H1 (cell line): ENCODE results near the gene SPIB. TPM values are rescaled to one million over a fixed set of nuclear protein-coding genes. Genes with fewer than 3 reads are reported as not detected.

Experiments
- CTCF ChIA-PET: fragments of 300-600 bp; sonication (Branson Sonifier 250); formaldehyde crosslinking; loops from one replicate; lab custom pipeline; 2021; ENCODE audit not compliant: partially characterized antibody; lab: Charles Lee
- POLR2A ChIA-PET: fragments of 300-600 bp; sonication (Branson Sonifier 250); formaldehyde crosslinking; loops from one replicate; lab custom pipeline; 2021; ENCODE audit warnings: inconsistent platforms; ENCODE audit not compliant: partially characterized antibody; lab: Charles Lee
- DNase-seq, 2 experiments: peaks; one replicate each; pipeline versions ENCODE4 v3.0.0 to v3.0.0-alpha.2; 2010 to 2022; ENCODE audit warnings: low spot score in 2 of 2, low read depth in 1 of 2, mixed read lengths in 1 of 2
- FAIRE-seq: peaks from 2 replicates; lab custom pipeline; 2011; peaks lifted over from hg19 to GRCh38; lab: Jason Lieb, UNC
- H2AFZ ChIP-seq: 2 replicates; pipeline ENCODE4 v1.8.1; 2012; ENCODE audit warnings: low read length, inconsistent platforms
- H2AK5ac ChIP-seq: 2 replicates; pipeline ENCODE4 v1.6.1; 2013; ENCODE audit warnings: low read depth, low read length
- H2BK120ac ChIP-seq: replicated peaks from 2 replicates; pipeline ENCODE3; 2013; ENCODE audit warnings: low read depth, low read length, inconsistent platforms
- H2BK12ac ChIP-seq: 2 replicates; pipeline ENCODE4 v1.6.1; 2013; ENCODE audit warnings: low read depth, low read length
- H2BK15ac ChIP-seq: 2 replicates; pipeline ENCODE4 v1.6.1; 2013; ENCODE audit warnings: low read length
- H2BK20ac ChIP-seq: 2 replicates; pipeline ENCODE4 v1.6.1; 2013; ENCODE audit warnings: low read length
- H2BK5ac ChIP-seq: 2 replicates; pipeline ENCODE4 v1.6.1; 2013; ENCODE audit warnings: low read depth, low read length
- H3K14ac ChIP-seq: 2 replicates; pipeline ENCODE4 v1.6.1; 2013; ENCODE audit warnings: inconsistent platforms; ENCODE audit not compliant: insufficient read length
- H3K18ac ChIP-seq: 2 replicates; pipeline ENCODE4 v1.6.1; 2013; ENCODE audit warnings: low read length; ENCODE audit errors: extremely low read depth
- H3K23ac ChIP-seq: 2 replicates; pipeline ENCODE4 v1.6.1; 2013; ENCODE audit warnings: inconsistent platforms; ENCODE audit not compliant: insufficient read length
- H3K23me2 ChIP-seq: 2 replicates; pipeline ENCODE4 v1.6.1; 2013; ENCODE audit warnings: low read depth, low read length
- H3K27ac ChIP-seq: 2 replicates; pipeline ENCODE4 v1.6.1; 2011; ENCODE audit warnings: low read depth, low read length, inconsistent platforms
- H3K27me3 ChIP-seq, 4 experiments: replicated peaks in 1 of 4; 1 replicate in 1 of 4; 2 replicates in 3 of 4; pipeline versions ENCODE4 v1.6.1 to v1.8.1; 2011 to 2013; ENCODE audit warnings: low read length in 3 of 4, mild to moderate bottlenecking in 3 of 4, inconsistent platforms in 2 of 4, mixed read lengths in 2 of 4, moderate library complexity in 1 of 4; ENCODE audit not compliant: control insufficient read depth in 3 of 4, insufficient read depth in 3 of 4; ENCODE audit errors: extremely low read depth in 1 of 4
- H3K36me3 ChIP-seq, 4 experiments: 2 replicates each; pipeline versions ENCODE4 v1.6.1 to v1.8.1; 2011 to 2013; ENCODE audit warnings: mild to moderate bottlenecking in 4 of 4, low read length in 3 of 4, moderate library complexity in 2 of 4, control low read depth in 1 of 4, inconsistent platforms in 1 of 4; ENCODE audit not compliant: insufficient read depth in 4 of 4, control insufficient read depth in 2 of 4
- H3K4ac ChIP-seq: replicated peaks from 2 replicates; pipeline ENCODE3; 2013; ENCODE audit warnings: low read length, low read depth, mixed read lengths, inconsistent platforms; ENCODE audit not compliant: insufficient read length
- H3K4me1 ChIP-seq, 4 experiments: replicated peaks in 1 of 4; 1 replicate in 1 of 4; 2 replicates in 3 of 4; pipeline versions ENCODE4 v1.6.1 to v1.8.1; 2011 to 2013; ENCODE audit warnings: low read length in 3 of 4, inconsistent platforms in 2 of 4, mixed read lengths in 1 of 4; ENCODE audit not compliant: insufficient read depth in 4 of 4, control insufficient read depth in 3 of 4
- H3K4me2 ChIP-seq, 2 experiments: 2 replicates each; pipeline versions ENCODE4 v1.6.1 to v1.8.1; 2011 to 2013; ENCODE audit warnings: low read depth in 2 of 2, low read length in 2 of 2, control low read depth in 1 of 2, inconsistent platforms in 1 of 2, mild to moderate bottlenecking in 1 of 2; ENCODE audit not compliant: insufficient read depth in 1 of 2
- H3K4me3 ChIP-seq, 4 experiments: fragments of 200-600, 300-600 bp in 1 of 4; sonication (generic), shearing (Covaris generic), sonication (Bioruptor Twin) in 1 of 4; 2 replicates each; pipeline versions ENCODE4 v1.5.1 to v1.8.1; 2011 to 2016; ENCODE audit warnings: low read length in 4 of 4, low read depth in 3 of 4, control low read depth in 2 of 4, inconsistent platforms in 2 of 4, mild to moderate bottlenecking in 2 of 4, mixed read lengths in 1 of 4, moderate library complexity in 1 of 4; ENCODE audit not compliant: insufficient read depth in 2 of 4; ENCODE audit errors: extremely low read depth in 1 of 4
- H3K56ac ChIP-seq: replicated peaks from 2 replicates; pipeline ENCODE3; 2013; ENCODE audit warnings: low read depth, mild to moderate bottlenecking, mixed read lengths, low read length, inconsistent platforms; ENCODE audit not compliant: insufficient read length
- H3K79me1 ChIP-seq: 2 replicates; pipeline ENCODE4 v1.6.1; 2013; ENCODE audit warnings: low read depth, low read length, control low read depth
- H3K79me2 ChIP-seq, 2 experiments: 2 replicates each; pipeline versions ENCODE4 v1.6.1 to v1.8.1; 2012 to 2013; ENCODE audit warnings: low read length in 2 of 2, mild to moderate bottlenecking in 2 of 2, inconsistent platforms in 1 of 2; ENCODE audit not compliant: insufficient read depth in 2 of 2, control insufficient read depth in 1 of 2
- H3K9ac ChIP-seq, 4 experiments: replicated peaks in 1 of 4; 1 replicate in 1 of 4; 2 replicates in 3 of 4; pipeline versions ENCODE4 v1.6.1 to v1.8.1; 2011 to 2013; ENCODE audit warnings: low read depth in 3 of 4, low read length in 3 of 4, control low read depth in 2 of 4, mild to moderate bottlenecking in 2 of 4, moderate library complexity in 2 of 4, inconsistent platforms in 1 of 4; ENCODE audit errors: extremely low read depth in 1 of 4
- H3K9me3 ChIP-seq, 2 experiments: 2 replicates each; pipeline versions ENCODE4 v1.6.1 to v1.8.1; 2012 to 2013; ENCODE audit warnings: mild to moderate bottlenecking in 2 of 2, moderate library complexity in 2 of 2, control low read depth in 1 of 2, inconsistent platforms in 1 of 2, low read depth in 1 of 2, low read length in 1 of 2, mixed read lengths in 1 of 2; ENCODE audit not compliant: insufficient read depth in 2 of 2
- H4K20me1 ChIP-seq, 2 experiments: replicated peaks in 1 of 2; 2 replicates each; pipeline versions ENCODE3 to v1.8.1; 2011 to 2013; ENCODE audit warnings: inconsistent platforms in 2 of 2, low read length in 2 of 2, mild to moderate bottlenecking in 1 of 2; ENCODE audit not compliant: insufficient read depth in 2 of 2, control insufficient read depth in 1 of 2
- H4K5ac ChIP-seq: 2 replicates; pipeline ENCODE4 v1.6.1; 2013; ENCODE audit warnings: low read length, low read depth, mixed read lengths, inconsistent platforms; ENCODE audit not compliant: insufficient read length
- H4K8ac ChIP-seq: 2 replicates; pipeline ENCODE4 v1.8.0; 2013; ENCODE audit warnings: mild to moderate bottlenecking, moderate library complexity, low read length, inconsistent platforms; ENCODE audit not compliant: insufficient read depth; ENCODE audit errors: extremely low read depth
- H4K91ac ChIP-seq: replicated peaks from 2 replicates; pipeline ENCODE3; 2013; ENCODE audit warnings: low read length, mixed read lengths, inconsistent platforms; ENCODE audit not compliant: insufficient read length
- CBX5 ChIP-seq: fragments of 300-800, 300-1000 bp; sonication (generic); IDR thresholded peaks from 2 replicates; pipeline ENCODE4 v1.7.1; 2016; ENCODE audit warnings: antibody characterized with exemption, low read length, low read depth
- CBX8 ChIP-seq: fragments of 300-800, 300-1000 bp; sonication (generic); IDR thresholded peaks from 2 replicates; pipeline ENCODE4 v1.7.1; 2016; ENCODE audit warnings: low read depth, low read length, borderline replicate concordance
- CEBPB ChIP-seq: IDR thresholded peaks from 2 replicates; pipeline ENCODE4 v1.6.1; 2012; ENCODE audit warnings: low read depth, low read length
- CHD1 ChIP-seq: IDR thresholded peaks from 2 replicates; pipeline ENCODE4 v1.6.1; 2012; ENCODE audit warnings: low read depth, low read length, improper control_type of control experiment
- FOSL1 ChIP-seq: IDR thresholded peaks from 2 replicates; pipeline ENCODE4 v1.6.1; 2011; ENCODE audit warnings: mild to moderate bottlenecking, low read depth, low read length, moderate library complexity; ENCODE audit not compliant: insufficient read depth
- JUN ChIP-seq: IDR thresholded peaks from 2 replicates; pipeline ENCODE4 v1.6.1; 2011; ENCODE audit warnings: low read depth, mild to moderate bottlenecking, improper control_type of control experiment, low read length
- MAX ChIP-seq: IDR thresholded peaks from 2 replicates; pipeline ENCODE4 v1.6.1; 2012; ENCODE audit warnings: inconsistent platforms
- NRF1 ChIP-seq: IDR thresholded peaks from 2 replicates; pipeline ENCODE4 v1.6.1; 2011; ENCODE audit warnings: mild to moderate bottlenecking, low read depth, low read length, improper control_type of control experiment
- RAD21 ChIP-seq, 2 experiments: IDR thresholded peaks in 1 of 2; conservative IDR thresholded peaks in 1 of 2; 2 replicates each; pipeline ENCODE4 v1.6.1; 2011; ENCODE audit warnings: low read depth in 2 of 2, low read length in 2 of 2, improper control_type of control experiment in 1 of 2, inconsistent platforms in 1 of 2, mild to moderate bottlenecking in 1 of 2, moderate library complexity in 1 of 2
- SIN3A ChIP-seq, 2 experiments: IDR thresholded peaks in 1 of 2; conservative IDR thresholded peaks in 1 of 2; 2 replicates each; pipeline ENCODE4 v1.6.1; 2011 to 2012; ENCODE audit warnings: low read length in 2 of 2, improper control_type of control experiment in 1 of 2, low read depth in 1 of 2, mild to moderate bottlenecking in 1 of 2
- TBP ChIP-seq: IDR thresholded peaks from 2 replicates; pipeline ENCODE4 v1.6.1; 2011; ENCODE audit warnings: low read depth, low read length, improper control_type of control experiment
- TEAD4 ChIP-seq: IDR thresholded peaks from 2 replicates; pipeline ENCODE4 v1.6.1; 2012; ENCODE audit warnings: low read depth, low read length, inconsistent platforms, mixed read lengths
- USF2 ChIP-seq: IDR thresholded peaks from 2 replicates; pipeline ENCODE4 v1.6.1; 2011; ENCODE audit warnings: low read length, improper control_type of control experiment
- whole genome bisulfite sequencing, 2 experiments: shearing (Covaris generic) in 1 of 2; methylation state at CpG; one replicate each; pipeline versions ENCODE4 v1.1.6 to v1.1.7; 2013 to 2015; ENCODE audit warnings: low lambda C conversion rate in 2 of 2, mixed read lengths in 2 of 2, inconsistent platforms in 1 of 2, low coverage in 1 of 2, missing lambda C conversion rate in 1 of 2; ENCODE audit not compliant: insufficient replicate concordance in 2 of 2, insufficient coverage in 1 of 2, insufficient read length in 1 of 2; ENCODE audit errors: extremely low coverage in 1 of 2, missing lambda C conversion rate in 1 of 2; 5-methylcytosine and 5-hydroxymethylcytosine counted together
- polyA plus RNA-seq, 7 experiments: library from polyadenylated mRNA; depleted of rRNA in 3 of 7; stranded (reverse) in 5 of 7; unstranded in 2 of 7; fragments of >200 nt in 5 of 7; fragments of 200-250 nt in 2 of 7; gene quantifications; 1 replicate in 5 of 7; 2 replicates in 1 of 7; 4 replicates in 1 of 7; pipeline versions ENCODE4 v1.2.1 to v1.2.3, GENCODE V29; 2011 to 2013; ENCODE audit warnings: missing spikeins in 2 of 7, mixed read lengths in 2 of 7
- total RNA-seq: library from RNA; stranded (reverse); fragmentation: NEBNext Ultra II Directional; extraction: Animal tissue kit (Norgen Biotek cat#: 25700); gene quantifications from 2 replicates; pipeline ENCODE4 v1.2.1, GENCODE V29; 2021

Gene SPIB
- total and polyA plus RNA-seq, 2 of the 8 experiments (the other 6 are each of a cell fraction or from before 2014, with no cell fraction given): 11.1 to 17.4 TPM

GRCh38 chr19:50459638-50460037 is 40.9 kb downstream of the SPIB start:
- Histone ChIP-seq H2BK15ac (no peak overlapping the region), H2AFZ (no peak overlapping the region), H3K23me2 (peaks cover 7% of the 10 kb centered on the region; the same call in 1 of the 2 replicates), H3K4me3 (no peak overlapping the region), H3K79me2 (no peaks in the 10 kb centered on the region), H4K91ac (no peak overlapping the region), H3K9me3 (no peaks in the 10 kb centered on the region), H4K8ac (no peak overlapping the region), H3K4me2 (no peak overlapping the region), H3K4me1 (peaks cover 0 to 3% (median 0%) of the 10 kb centered on the region in 4 experiments; a peak in 2 of 7 replicates), H3K27ac (no peak overlapping the region), H3K14ac (no peak overlapping the region), H3K18ac (no peak overlapping the region), H2BK20ac (peak overlapping the region; percentile 34; the same call in 1 of the 2 replicates), H2AK5ac (no peak overlapping the region), H3K23ac (no peak overlapping the region), H3K9ac (no peak overlapping the region), H2BK5ac (no peak overlapping the region), H4K20me1 (peaks cover 0 to 3% of the 10 kb centered on the region in 2 experiments), H3K56ac (no peak overlapping the region), H3K79me1 (no peaks in the 10 kb centered on the region), H2BK120ac (no peak overlapping the region), H4K5ac (no peak overlapping the region), H3K27me3 (no peaks in the 10 kb centered on the region; a peak in 1 of 7 replicates), H3K4ac (no peak overlapping the region), H2BK12ac (no peak overlapping the region), H3K36me3 (no peaks in the 10 kb centered on the region)
- FAIRE-seq (no peak), DNase-seq (no peak)
- ChIA-PET POLR2A (interaction anchor here (1.5 kb wide), 1 partner anchor 72 kb away, joined by 3 read pairs; no protein-coding TSS in a partner anchor), CTCF (interaction anchor here (1.0 to 3.8 kb wide), 10 partner anchors 11 to 99 kb away, joined by 3 to 21 read pairs (median 10); no protein-coding TSS in a partner anchor)
- no CpG with 5 or more reads among the region's 1 CpG for WGBS, 2 experiments
- no peak for TF ChIP-seq CBX8
- TF ChIP-seq RAD21 (IDR thresholded peaks at IDR 0.05 in 1 of 2, conservative IDR thresholded peaks at IDR 0.05 in 1 of 2; ENCODE audit: low read depth in 2 of 2, low read length in 2 of 2): no peak
- TF ChIP-seq USF2: no peak
- TF ChIP-seq SIN3A (conservative IDR thresholded peaks at IDR 0.05 in 1 of 2, IDR thresholded peaks at IDR 0.05 in 1 of 2; ENCODE audit: low read depth in 1 of 2, low read length in 2 of 2): no peak
- no peak for TF ChIP-seq JUN
- TF ChIP-seq CBX5: no peak
- no peak for TF ChIP-seq CHD1
- no peak for TF ChIP-seq NRF1
- no peak for TF ChIP-seq FOSL1
- no peak for TF ChIP-seq TEAD4
- TF ChIP-seq CEBPB: no peak
- TF ChIP-seq TBP: no peak
- TF ChIP-seq MAX: no peak
